HCT116 (cell line): ENCODE results near the gene SUPT6H. TPM values are rescaled to one million over a fixed set of nuclear protein-coding genes. Genes with fewer than 3 reads are reported as not detected.

Experiments
- ATAC-seq: fragments of 200-7000 bp; cut with Tn5 transposase; 2 replicates; pipeline ENCODE4 v1.9.1; 2020; ENCODE audit warnings: mild to moderate bottlenecking, moderate library complexity
- BruUV-seq: library from RNA; stranded (reverse); fragments of 400-500 nt; replicated peaks from 2 replicates; lab custom pipeline; 2021; lab: Mats Ljungman, UMichigan
- CTCF ChIA-PET: fragments of 300-600 bp; sonication (Branson Sonifier 250); formaldehyde crosslinking; loops from one replicate; lab custom pipeline; 2021; ENCODE audit warnings: antibody characterized with exemption; lab: Charles Lee
- POLR2A ChIA-PET: fragments of 300-600, 350-600 bp; sonication (Branson Sonifier 250); formaldehyde crosslinking; loops from one replicate; lab custom pipeline; 2021; ENCODE audit warnings: antibody characterized with exemption; lab: Charles Lee
- RAD21 ChIA-PET, 2 experiments: fragments of 300-600 bp; sonication (Branson Sonifier 250); formaldehyde crosslinking; loops; one replicate each; lab custom pipeline; 2023; ENCODE audit warnings: low total read pairs in 2 of 2; ENCODE audit not compliant: uncharacterized antibody in 2 of 2, unreplicated experiment in 2 of 2, low non-redundant PET in 1 of 2; lab: Charles Lee
- DNase-seq: peaks from one replicate; pipeline ENCODE4 v3.0.0-alpha.2; 2010; ENCODE audit warnings: low read depth, low spot score
- H2AFZ ChIP-seq: fragments of 200-600 bp; shearing (Covaris generic), sonication (generic); 2 replicates; pipeline ENCODE4 v1.6.1; 2017; ENCODE audit warnings: low read depth, mixed run types, mixed read lengths, antibody characterized with exemption, low read length; ENCODE audit not compliant: poor library complexity, severe bottlenecking
- H3K27ac ChIP-seq: 2 replicates; pipeline ENCODE4 v1.5.1; 2012; ENCODE audit warnings: low read depth, low read length
- H3K27me3 ChIP-seq: fragments of 200-600 bp; sonication (generic); 2 replicates; pipeline ENCODE4 v1.6.1; 2016; ENCODE audit warnings: mixed run types, low read length, mixed read lengths; ENCODE audit not compliant: insufficient read depth
- H3K36me3 ChIP-seq, 2 experiments: fragments of 200-500 bp in 1 of 2; fragments of 200-600 bp in 1 of 2; sonication (Bioruptor generic) in 1 of 2; sonication (generic) in 1 of 2; 2 replicates each; pipeline versions ENCODE4 v1.5.1 to v1.6.1; 2014 to 2016; ENCODE audit warnings: low read length in 2 of 2, inconsistent platforms in 1 of 2, mixed read lengths in 1 of 2, mixed run types in 1 of 2; ENCODE audit not compliant: insufficient read depth in 2 of 2, control insufficient read depth in 1 of 2
- H3K4me1 ChIP-seq, 2 experiments: fragments of 200-600 bp in 1 of 2; sonication (generic) in 1 of 2; 2 replicates each; pipeline versions ENCODE4 v1.5.1 to v1.6.1; 2012 to 2017; ENCODE audit warnings: low read length in 2 of 2, inconsistent platforms in 1 of 2, mild to moderate bottlenecking in 1 of 2, mixed read lengths in 1 of 2, mixed run types in 1 of 2, moderate library complexity in 1 of 2; ENCODE audit not compliant: insufficient read depth in 2 of 2, control insufficient read depth in 1 of 2
- H3K4me2 ChIP-seq: fragments of 200-600 bp; sonication (generic); 2 replicates; pipeline ENCODE4 v1.6.1; 2017; ENCODE audit warnings: mixed run types, low read length, mixed read lengths
- H3K4me3 ChIP-seq, 2 experiments: fragments of 200-600 bp in 1 of 2; sonication (generic) in 1 of 2; replicated peaks in 1 of 2; 2 replicates each; pipeline ENCODE4 v1.5.1; 2011 to 2016; ENCODE audit warnings: low read length in 2 of 2, control low read depth in 1 of 2, low read depth in 1 of 2, mild to moderate bottlenecking in 1 of 2, mixed read lengths in 1 of 2, mixed run types in 1 of 2
- H3K79me2 ChIP-seq: fragments of 200-600 bp; sonication (generic); 2 replicates; pipeline ENCODE4 v1.6.1; 2017; ENCODE audit warnings: mild to moderate bottlenecking, mixed run types, low read length, moderate library complexity, mixed read lengths; ENCODE audit not compliant: insufficient read depth
- H3K9ac ChIP-seq: fragments of 200-600 bp; sonication (generic); 2 replicates; pipeline ENCODE4 v1.6.1; 2016; ENCODE audit warnings: low read length, mixed read lengths
- H3K9me2 ChIP-seq: fragments of 200-600 bp; sonication (generic), shearing (Covaris generic); 2 replicates; pipeline ENCODE4 v1.6.1; 2017; ENCODE audit warnings: mixed run types, mild to moderate bottlenecking, moderate library complexity; ENCODE audit not compliant: insufficient read depth
- H3K9me3 ChIP-seq, 2 experiments: fragments of 200-500 bp in 1 of 2; fragments of 200-600 bp in 1 of 2; sonication (Bioruptor generic) in 1 of 2; sonication (generic) in 1 of 2; 2 replicates each; pipeline ENCODE4 v1.6.1; 2014 to 2017; ENCODE audit warnings: low read length in 2 of 2, mixed read lengths in 2 of 2, inconsistent platforms in 1 of 2, low read depth in 1 of 2, mild to moderate bottlenecking in 1 of 2, mixed run types in 1 of 2, moderate library complexity in 1 of 2; ENCODE audit not compliant: control insufficient read depth in 1 of 2, insufficient read depth in 1 of 2
- H4K20me1 ChIP-seq: fragments of 200-600 bp; sonication (generic), shearing (Covaris generic); 2 replicates; pipeline ENCODE4 v1.6.1; 2017; ENCODE audit warnings: mixed run types, mild to moderate bottlenecking, moderate library complexity; ENCODE audit not compliant: insufficient read depth
- CBX3 ChIP-seq: IDR thresholded peaks from 2 replicates; pipeline ENCODE4 v1.6.1; 2012; ENCODE audit warnings: low read depth
- CEBPB ChIP-seq: IDR thresholded peaks from 2 replicates; pipeline ENCODE4 v1.6.1; 2012; ENCODE audit warnings: low read depth
- CTCF ChIP-seq, 3 experiments: fragments of 200-600 bp in 1 of 3; sonication (generic) in 1 of 3; IDR thresholded peaks in 2 of 3; conservative IDR thresholded peaks in 1 of 3; 2 replicates each; pipeline ENCODE4 v1.5.1; 2012 to 2017; ENCODE audit warnings: low read depth in 2 of 3, low read length in 2 of 3, antibody characterized with exemption in 1 of 3, borderline replicate concordance in 1 of 3, control low read depth in 1 of 3, mild to moderate bottlenecking in 1 of 3, mixed read lengths in 1 of 3, mixed run types in 1 of 3, moderate library complexity in 1 of 3; ENCODE audit not compliant: insufficient read depth in 1 of 3
- EZH2 ChIP-seq: fragments of 200-600 bp; sonication (generic); IDR thresholded peaks from 2 replicates; pipeline ENCODE4 v1.6.1; 2017; ENCODE audit warnings: antibody characterized with exemption, mixed run types
- FOSL1 ChIP-seq: IDR thresholded peaks from 2 replicates; pipeline ENCODE4 v1.6.1; 2012; ENCODE audit warnings: low read depth
- JUND ChIP-seq: IDR thresholded peaks from 2 replicates; pipeline ENCODE4 v1.6.1; 2012
- POLR2AphosphoS5 ChIP-seq: IDR thresholded peaks from 2 replicates; pipeline ENCODE4 v1.6.1; 2011; ENCODE audit warnings: mild to moderate bottlenecking, low read depth, low read length, moderate library complexity
- RAD21 ChIP-seq: IDR thresholded peaks from 2 replicates; pipeline ENCODE4 v1.6.1; 2012; ENCODE audit warnings: low read depth, mild to moderate bottlenecking
- REST ChIP-seq: IDR thresholded peaks from 2 replicates; pipeline ENCODE4 v1.6.1; 2012; ENCODE audit warnings: low read depth
- SIN3A ChIP-seq: IDR thresholded peaks from 2 replicates; pipeline ENCODE4 v1.6.1; 2012; ENCODE audit warnings: low read depth
- SRF ChIP-seq: IDR thresholded peaks from 2 replicates; pipeline ENCODE4 v1.6.1; 2012; ENCODE audit warnings: low read depth
- TCF7L2 ChIP-seq: IDR thresholded peaks from 2 replicates; pipeline ENCODE4 v1.7.0; 2011; ENCODE audit warnings: borderline replicate concordance, inconsistent platforms; ENCODE audit not compliant: insufficient read depth, insufficient read length; ENCODE audit errors: extremely low read depth
- YY1 ChIP-seq: IDR thresholded peaks from 2 replicates; pipeline ENCODE4 v1.6.1; 2011; ENCODE audit warnings: low read length, low read depth, moderate library complexity, mild to moderate bottlenecking; ENCODE audit not compliant: insufficient replicate concordance; ENCODE audit errors: extremely low read depth
- ZFX ChIP-seq: fragments of 450-650 bp; IDR thresholded peaks from 2 replicates; pipeline ENCODE4 v1.6.1; 2017
- intact Hi-C: fragments of 100-400 bp; cut with micrococcal nuclease; formaldehyde crosslinking; loops from 2 replicates; pipeline ENCODE4 v1.10.0; 2022
- total RNA-seq: library from RNA; stranded (reverse); gene quantifications from one replicate; pipeline ENCODE4 v1.2.1, GENCODE V29; 2021; ENCODE audit not compliant: unreplicated experiment
- TF ChIP-seq, protein P1 (sequence below): IDR thresholded peaks from 2 replicates; pipeline ENCODE4 v1.6.1; 2012

The SUPT6H gene
- total RNA-seq, 1 experiment from 2014 or later = 62.1 TPM

- Histone ChIP-seq H2AFZ (no peak overlapping the region), H3K4me1 (peaks cover 22 to 40% of the 10 kb centered on the region in 2 experiments), H3K9me2 (no peaks in the 10 kb centered on the region), H3K9me3 (no peaks in the 10 kb centered on the region), H3K36me3 (no peaks in the 10 kb centered on the region), H3K4me3 (no peak overlapping the region), H3K9ac (no peak overlapping the region), H3K79me2 (no peaks in the 10 kb centered on the region), H3K27ac (no peak overlapping the region), H4K20me1 (no peaks in the 10 kb centered on the region), H3K27me3 (no peaks in the 10 kb centered on the region), H3K4me2 (no peak overlapping the region)
- TF ChIP-seq FOSL1 (no peak), EZH2 (no peak), CTCF (IDR thresholded peaks at IDR 0.05 in 2 of 3, conservative IDR thresholded peaks at IDR 0.05 in 1 of 3; ENCODE audit: borderline replicate concordance in 1 of 3, insufficient read depth in 1 of 3, low read depth in 2 of 3, low read length in 2 of 3) (no peak), CEBPB (no peak), YY1 (no peak), RAD21 (no peak), SRF (no peak), TCF7L2 (no peak), SIN3A (no peak), ZFX (no peak), CBX3 (no peak), REST (no peak), POLR2AphosphoS5 (no peak), JUND (no peak)
- TF ChIP-seq, protein P1, sequence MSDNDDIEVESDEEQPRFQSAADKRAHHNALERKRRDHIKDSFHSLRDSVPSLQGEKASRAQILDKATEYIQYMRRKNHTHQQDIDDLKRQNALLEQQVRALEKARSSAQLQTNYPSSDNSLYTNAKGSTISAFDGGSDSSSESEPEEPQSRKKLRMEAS = no peak
- ChIA-PET POLR2A (interaction anchor here (1.6 kb wide), 1 partner anchor 10 kb away, joined by 4 read pairs; the partner anchor contains the start of gene NEK8), CTCF (no interaction called here), RAD21 (no interaction called here)
- DNase-seq = no peak
- intact Hi-C loops = no loop called here
- BruUV-seq = no TSS peak
- ATAC-seq = no peak
Observed at GRCh38 chr17:28738680-28739384, 76.8 kb downstream of the SUPT6H start.
